HCT116 (cell line): Measurements from ENCODE around the gene SMTNL2. TPM values are rescaled to one million over a fixed set of nuclear protein-coding genes. Genes with fewer than 3 reads are reported as not detected.

Source experiments
- ATAC-seq: fragments of 200-7000 bp; cut with Tn5 transposase; 2 replicates; pipeline ENCODE4 v1.9.1; 2020; ENCODE audit warnings: mild to moderate bottlenecking, moderate library complexity
- BruUV-seq: library from RNA; stranded (reverse); fragments of 400-500 nt; replicated peaks from 2 replicates; lab custom pipeline; 2021; lab: Mats Ljungman, UMichigan
- CTCF ChIA-PET: fragments of 300-600 bp; sonication (Branson Sonifier 250); formaldehyde crosslinking; loops from one replicate; lab custom pipeline; 2021; ENCODE audit warnings: antibody characterized with exemption; lab: Charles Lee
- POLR2A ChIA-PET: fragments of 300-600, 350-600 bp; sonication (Branson Sonifier 250); formaldehyde crosslinking; loops from one replicate; lab custom pipeline; 2021; ENCODE audit warnings: antibody characterized with exemption; lab: Charles Lee
- RAD21 ChIA-PET, 2 experiments: fragments of 300-600 bp; sonication (Branson Sonifier 250); formaldehyde crosslinking; loops; one replicate each; lab custom pipeline; 2023; ENCODE audit warnings: low total read pairs in 2 of 2; ENCODE audit not compliant: uncharacterized antibody in 2 of 2, unreplicated experiment in 2 of 2, low non-redundant PET in 1 of 2; lab: Charles Lee
- DNase-seq: peaks from one replicate; pipeline ENCODE4 v3.0.0-alpha.2; 2010; ENCODE audit warnings: low read depth, low spot score
- H2AFZ ChIP-seq: fragments of 200-600 bp; shearing (Covaris generic), sonication (generic); 2 replicates; pipeline ENCODE4 v1.6.1; 2017; ENCODE audit warnings: low read depth, mixed run types, mixed read lengths, antibody characterized with exemption, low read length; ENCODE audit not compliant: poor library complexity, severe bottlenecking
- H3K27ac ChIP-seq: 2 replicates; pipeline ENCODE4 v1.5.1; 2012; ENCODE audit warnings: low read depth, low read length
- H3K27me3 ChIP-seq: fragments of 200-600 bp; sonication (generic); 2 replicates; pipeline ENCODE4 v1.6.1; 2016; ENCODE audit warnings: mixed run types, low read length, mixed read lengths; ENCODE audit not compliant: insufficient read depth
- H3K36me3 ChIP-seq, 2 experiments: fragments of 200-500 bp in 1 of 2; fragments of 200-600 bp in 1 of 2; sonication (Bioruptor generic) in 1 of 2; sonication (generic) in 1 of 2; 2 replicates each; pipeline versions ENCODE4 v1.5.1 to v1.6.1; 2014 to 2016; ENCODE audit warnings: low read length in 2 of 2, inconsistent platforms in 1 of 2, mixed read lengths in 1 of 2, mixed run types in 1 of 2; ENCODE audit not compliant: insufficient read depth in 2 of 2, control insufficient read depth in 1 of 2
- H3K4me1 ChIP-seq, 2 experiments: fragments of 200-600 bp in 1 of 2; sonication (generic) in 1 of 2; 2 replicates each; pipeline versions ENCODE4 v1.5.1 to v1.6.1; 2012 to 2017; ENCODE audit warnings: low read length in 2 of 2, inconsistent platforms in 1 of 2, mild to moderate bottlenecking in 1 of 2, mixed read lengths in 1 of 2, mixed run types in 1 of 2, moderate library complexity in 1 of 2; ENCODE audit not compliant: insufficient read depth in 2 of 2, control insufficient read depth in 1 of 2
- H3K4me2 ChIP-seq: fragments of 200-600 bp; sonication (generic); 2 replicates; pipeline ENCODE4 v1.6.1; 2017; ENCODE audit warnings: mixed run types, low read length, mixed read lengths
- H3K4me3 ChIP-seq, 2 experiments: fragments of 200-600 bp in 1 of 2; sonication (generic) in 1 of 2; replicated peaks in 1 of 2; 2 replicates each; pipeline ENCODE4 v1.5.1; 2011 to 2016; ENCODE audit warnings: low read length in 2 of 2, control low read depth in 1 of 2, low read depth in 1 of 2, mild to moderate bottlenecking in 1 of 2, mixed read lengths in 1 of 2, mixed run types in 1 of 2
- H3K79me2 ChIP-seq: fragments of 200-600 bp; sonication (generic); 2 replicates; pipeline ENCODE4 v1.6.1; 2017; ENCODE audit warnings: mild to moderate bottlenecking, mixed run types, low read length, moderate library complexity, mixed read lengths; ENCODE audit not compliant: insufficient read depth
- H3K9ac ChIP-seq: fragments of 200-600 bp; sonication (generic); 2 replicates; pipeline ENCODE4 v1.6.1; 2016; ENCODE audit warnings: low read length, mixed read lengths
- H3K9me2 ChIP-seq: fragments of 200-600 bp; sonication (generic), shearing (Covaris generic); 2 replicates; pipeline ENCODE4 v1.6.1; 2017; ENCODE audit warnings: mixed run types, mild to moderate bottlenecking, moderate library complexity; ENCODE audit not compliant: insufficient read depth
- H3K9me3 ChIP-seq, 2 experiments: fragments of 200-500 bp in 1 of 2; fragments of 200-600 bp in 1 of 2; sonication (Bioruptor generic) in 1 of 2; sonication (generic) in 1 of 2; 2 replicates each; pipeline ENCODE4 v1.6.1; 2014 to 2017; ENCODE audit warnings: low read length in 2 of 2, mixed read lengths in 2 of 2, inconsistent platforms in 1 of 2, low read depth in 1 of 2, mild to moderate bottlenecking in 1 of 2, mixed run types in 1 of 2, moderate library complexity in 1 of 2; ENCODE audit not compliant: control insufficient read depth in 1 of 2, insufficient read depth in 1 of 2
- H4K20me1 ChIP-seq: fragments of 200-600 bp; sonication (generic), shearing (Covaris generic); 2 replicates; pipeline ENCODE4 v1.6.1; 2017; ENCODE audit warnings: mixed run types, mild to moderate bottlenecking, moderate library complexity; ENCODE audit not compliant: insufficient read depth
- ATF3 ChIP-seq: IDR thresholded peaks from 2 replicates; pipeline ENCODE4 v1.6.1; 2012
- CBX3 ChIP-seq: IDR thresholded peaks from 2 replicates; pipeline ENCODE4 v1.6.1; 2012; ENCODE audit warnings: low read depth
- CEBPB ChIP-seq: IDR thresholded peaks from 2 replicates; pipeline ENCODE4 v1.6.1; 2012; ENCODE audit warnings: low read depth
- CTCF ChIP-seq, 3 experiments: fragments of 200-600 bp in 1 of 3; sonication (generic) in 1 of 3; IDR thresholded peaks in 2 of 3; conservative IDR thresholded peaks in 1 of 3; 2 replicates each; pipeline ENCODE4 v1.5.1; 2012 to 2017; ENCODE audit warnings: low read depth in 2 of 3, low read length in 2 of 3, antibody characterized with exemption in 1 of 3, borderline replicate concordance in 1 of 3, control low read depth in 1 of 3, mild to moderate bottlenecking in 1 of 3, mixed read lengths in 1 of 3, mixed run types in 1 of 3, moderate library complexity in 1 of 3; ENCODE audit not compliant: insufficient read depth in 1 of 3
- EGR1 ChIP-seq: IDR thresholded peaks from 2 replicates; pipeline ENCODE4 v1.6.1; 2012; ENCODE audit warnings: low read depth
- ELF1 ChIP-seq: IDR thresholded peaks from 2 replicates; pipeline ENCODE4 v1.6.1; 2012; ENCODE audit warnings: low read depth, borderline replicate concordance
- EZH2 ChIP-seq: fragments of 200-600 bp; sonication (generic); IDR thresholded peaks from 2 replicates; pipeline ENCODE4 v1.6.1; 2017; ENCODE audit warnings: antibody characterized with exemption, mixed run types
- EZH2phosphoT487 ChIP-seq: fragments of 200-600 bp; IDR thresholded peaks from 2 replicates; pipeline ENCODE4 v1.6.1; 2018; ENCODE audit warnings: antibody characterized with exemption, borderline replicate concordance
- FOSL1 ChIP-seq: IDR thresholded peaks from 2 replicates; pipeline ENCODE4 v1.6.1; 2012; ENCODE audit warnings: low read depth
- JUND ChIP-seq: IDR thresholded peaks from 2 replicates; pipeline ENCODE4 v1.6.1; 2012
- MAX ChIP-seq: IDR thresholded peaks from 2 replicates; pipeline ENCODE4 v1.6.1; 2012
- POLR2A ChIP-seq: IDR thresholded peaks from 2 replicates; pipeline ENCODE4 v1.7.0; 2011; ENCODE audit warnings: borderline replicate concordance; ENCODE audit not compliant: insufficient read depth, insufficient read length; ENCODE audit errors: extremely low read depth
- RAD21 ChIP-seq: IDR thresholded peaks from 2 replicates; pipeline ENCODE4 v1.6.1; 2012; ENCODE audit warnings: low read depth, mild to moderate bottlenecking
- REST ChIP-seq: IDR thresholded peaks from 2 replicates; pipeline ENCODE4 v1.6.1; 2012; ENCODE audit warnings: low read depth
- SP1 ChIP-seq: IDR thresholded peaks from 2 replicates; pipeline ENCODE4 v1.6.1; 2012; ENCODE audit warnings: low read depth
- YY1 ChIP-seq: IDR thresholded peaks from 2 replicates; pipeline ENCODE4 v1.6.1; 2011; ENCODE audit warnings: low read length, low read depth, moderate library complexity, mild to moderate bottlenecking; ENCODE audit not compliant: insufficient replicate concordance; ENCODE audit errors: extremely low read depth
- ZBTB33 ChIP-seq: IDR thresholded peaks from 2 replicates; pipeline ENCODE4 v1.6.1; 2011; ENCODE audit warnings: mild to moderate bottlenecking, low read length, moderate library complexity; ENCODE audit not compliant: insufficient replicate concordance; ENCODE audit errors: extremely low read depth
- ZFX ChIP-seq: fragments of 450-650 bp; IDR thresholded peaks from 2 replicates; pipeline ENCODE4 v1.6.1; 2017
- ZNF274 ChIP-seq: fragments of 200-500 bp; sonication (Bioruptor generic); IDR thresholded peaks from 2 replicates; pipeline ENCODE4 v1.6.1; 2014; ENCODE audit warnings: mild to moderate bottlenecking, low read depth, low read length, inconsistent platforms
- intact Hi-C: fragments of 100-400 bp; cut with micrococcal nuclease; formaldehyde crosslinking; loops from 2 replicates; pipeline ENCODE4 v1.10.0; 2022
- total RNA-seq: library from RNA; stranded (reverse); gene quantifications from one replicate; pipeline ENCODE4 v1.2.1, GENCODE V29; 2021; ENCODE audit not compliant: unreplicated experiment

Gene SMTNL2
- total RNA-seq, 1 experiment from 2014 or later: 2.3 TPM

- ChIA-PET RAD21 (interaction anchor here in 1 of 2 experiments (0.7 kb wide), 1 partner anchor 320 kb away, joined by 3 read pairs; no protein-coding TSS in a partner anchor), CTCF (no interaction called here), POLR2A (no interaction called here)
- Histone ChIP-seq H3K4me2 (no peak overlapping the region), H2AFZ (no peak overlapping the region), H3K79me2 (no peaks in the 10 kb centered on the region), H3K27ac (no peak overlapping the region), H3K4me3 (no peak overlapping the region), H3K9me3 (no peaks in the 10 kb centered on the region), H3K27me3 (peaks cover 8% of the 10 kb centered on the region; the same call in 1 of the 2 replicates), H3K9me2 (no peaks in the 10 kb centered on the region), H3K9ac (no peak overlapping the region), H4K20me1 (no peaks in the 10 kb centered on the region), H3K36me3 (no peaks in the 10 kb centered on the region), H3K4me1 (peaks cover 5 to 23% of the 10 kb centered on the region in 2 experiments; a peak in 3 of 4 replicates)
- DNase-seq: no peak
- intact Hi-C loops: no loop called here
- TF ChIP-seq CEBPB: no peak
- no peak for TF ChIP-seq EZH2phosphoT487
- TF ChIP-seq CTCF (IDR thresholded peaks at IDR 0.05 in 2 of 3, conservative IDR thresholded peaks at IDR 0.05 in 1 of 3; ENCODE audit: borderline replicate concordance in 1 of 3, insufficient read depth in 1 of 3, low read depth in 2 of 3, low read length in 2 of 3): no peak
- no peak for TF ChIP-seq FOSL1
- TF ChIP-seq REST: no peak
- no peak for TF ChIP-seq ZBTB33
- no peak for TF ChIP-seq ATF3
- TF ChIP-seq EGR1: no peak
- TF ChIP-seq JUND: no peak
- no peak for TF ChIP-seq CBX3
- no peak for TF ChIP-seq MAX
- TF ChIP-seq YY1: no peak
- TF ChIP-seq SP1: no peak
- no peak for TF ChIP-seq POLR2A
- TF ChIP-seq EZH2: no peak
- TF ChIP-seq ZFX: no peak
- TF ChIP-seq ELF1: no peak
- TF ChIP-seq RAD21: no peak
- no peak for TF ChIP-seq ZNF274
- ATAC-seq: no peak
- no TSS peak for BruUV-seq
Observed at GRCh38 chr17:4586043-4586442, 1.7 kb downstream of the SMTNL2 start.
